Activated T-helper 1 cell treated with anti-CD3 and anti-CD28 coated beads, Interleukin-12 subunit alpha, Interleukin-12 subunit beta, Interleukin-2, Interleukin-4 antibody, amounts not matched to agents 30 ng/mL and 10 ng/mL and 1 ng/mL, durations not matched to agents 14 hours and 24 hours and 36 hours (primary cell): ENCODE results near the gene TMEM266. TPM values are rescaled to one million over a fixed set of nuclear protein-coding genes. Genes with fewer than 3 reads are reported as not detected.
"Not testable (repeated sequence)": the region's sequence is repeated elsewhere in the genome, so short reads cannot be mapped to it uniquely, and the experiment has no call there.

Experiments
- DNase-seq: peaks from one replicate; pipeline ENCODE4 v3.0.0; 2021; ENCODE audit warnings: low spot score
- H3K27ac Mint-ChIP-seq: one replicate; pipeline ENCODE4 v1.8.0; 2021; ENCODE audit warnings: mild to moderate bottlenecking, mixed read lengths
- H3K27me3 Mint-ChIP-seq: one replicate; pipeline ENCODE4 v1.8.0; 2022; ENCODE audit warnings: mild to moderate bottlenecking, moderate library complexity, mixed read lengths; ENCODE audit not compliant: insufficient read depth
- H3K36me3 Mint-ChIP-seq: one replicate; pipeline ENCODE4 v1.8.0; 2021; ENCODE audit warnings: low read depth, mixed read lengths
- H3K4me1 Mint-ChIP-seq: one replicate; pipeline ENCODE4 v1.8.0; 2021; ENCODE audit warnings: low read depth, mixed read lengths
- H3K4me3 Mint-ChIP-seq: one replicate; pipeline ENCODE4 v1.8.0; 2021; ENCODE audit warnings: mild to moderate bottlenecking, moderate library complexity, mixed read lengths
- H3K9me3 Mint-ChIP-seq: one replicate; pipeline ENCODE4 v1.8.0; 2021; ENCODE audit warnings: mixed read lengths
- intact Hi-C: fragments of 100-400 bp; cut with micrococcal nuclease; formaldehyde crosslinking; loops from one replicate; pipeline ENCODE4 v1.15.1; 2024
- total RNA-seq: library from RNA; stranded (reverse); gene quantifications from 2 replicates; pipeline ENCODE4 v1.2.3, GENCODE V29; 2022

TMEM266 gene
- 0.10 and 0.16 TPM in 2 replicates for total RNA-seq

- H3K4me1 Mint-ChIP-seq: peaks cover 28% of the 10 kb centered on the region
- intact Hi-C loops: loop anchor here (10.0 kb wide), 2 partner anchors 245 to 285 kb away; no protein-coding TSS in a partner anchor
- DNase-seq: no peak
- H3K27ac Mint-ChIP-seq: no peak within 1 kb of the TSS
- H3K9me3 Mint-ChIP-seq: no peaks in the 10 kb centered on the region
- H3K36me3 Mint-ChIP-seq: no peaks in the 10 kb centered on the region
- H3K27me3 Mint-ChIP-seq: peaks cover 65% of the 10 kb centered on the region
- peak within 1 kb of the TSS; percentile 76 for H3K4me3 Mint-ChIP-seq
These were observed at the start of gene TMEM266 for GRCh38 chr15:76059320-76060117. Gene TMEM266, plus strand, starts transcription at chr15:76059985. Its CDS starts 74,279 bp downstream, at chr15:76134264.

- Mint-ChIP-seq H3K27me3 (peaks cover 37% of the 10 kb centered on the region), H3K4me1 (peaks cover 5% of the 10 kb centered on the region), H3K36me3 (no peaks in the 10 kb centered on the region), H3K27ac (no peak overlapping the region), H3K4me3 (no peak overlapping the region), H3K9me3 (no peaks in the 10 kb centered on the region)
- intact Hi-C loops: no loop called here
- DNase-seq: no peak
These were observed 49.2 kb upstream of the TMEM266 start for GRCh38 chr15:76010613-76011012.

- no peaks in the 10 kb centered on the region for H3K36me3 Mint-ChIP-seq
- intact Hi-C loops: no loop called here
- H3K9me3 Mint-ChIP-seq: peaks cover 6% of the 10 kb centered on the region
- H3K4me1 Mint-ChIP-seq: peaks cover 5% of the 10 kb centered on the region
- no peak within 1 kb of the TSS for H3K27ac Mint-ChIP-seq
- no peak for DNase-seq
- H3K27me3 Mint-ChIP-seq: peaks cover 30% of the 10 kb centered on the region
- H3K4me3 Mint-ChIP-seq: no peak within 1 kb of the TSS
These were observed 47.9 kb upstream of the TMEM266 start, which contains the start of gene NRG4 for GRCh38 chr15:76011627-76012551. Gene NRG4, minus strand, starts transcription at chr15:76012424. Its CDS starts 1,194 bp downstream, at chr15:76011230.

GRCh38 chr15:76013470-76013869, 46.3 kb upstream of the TMEM266 start:
- H3K9me3 Mint-ChIP-seq, intact Hi-C loops, H3K4me3 Mint-ChIP-seq, H3K27ac Mint-ChIP-seq, DNase-seq, H3K36me3 Mint-ChIP-seq, H3K4me1 Mint-ChIP-seq: not testable (repeated sequence)
- H3K27me3 Mint-ChIP-seq: peaks cover 32% of the 10 kb centered on the region

- Mint-ChIP-seq H3K27ac (no peak overlapping the region), H3K27me3 (peaks cover 6% of the 10 kb centered on the region), H3K36me3 (no peaks in the 10 kb centered on the region), H3K4me1 (no peaks in the 10 kb centered on the region), H3K4me3 (no peak overlapping the region), H3K9me3 (peaks cover 18% of the 10 kb centered on the region)
- intact Hi-C loops: no loop called here
- DNase-seq: no peak
These were observed 35.6 kb upstream of the TMEM266 start for GRCh38 chr15:76024021-76024768.

- Mint-ChIP-seq H3K27ac (no peak overlapping the region), H3K27me3 (peaks cover 20% of the 10 kb centered on the region), H3K9me3 (no peaks in the 10 kb centered on the region), H3K4me1 (no peaks in the 10 kb centered on the region), H3K4me3 (no peak overlapping the region), H3K36me3 (no peaks in the 10 kb centered on the region)
- intact Hi-C loops: no loop called here
- no peak for DNase-seq
These were observed 27.7 kb upstream of the TMEM266 start for GRCh38 chr15:76032046-76032445.

- H3K27ac Mint-ChIP-seq: no peak overlapping the region
- DNase-seq: no peak
- H3K4me1 Mint-ChIP-seq: no peaks in the 10 kb centered on the region
- H3K36me3 Mint-ChIP-seq: no peaks in the 10 kb centered on the region
- intact Hi-C loops: no loop called here
- no peaks in the 10 kb centered on the region for H3K9me3 Mint-ChIP-seq
- H3K27me3 Mint-ChIP-seq: peaks cover 15% of the 10 kb centered on the region
- no peak overlapping the region for H3K4me3 Mint-ChIP-seq
These were observed 26.3 kb upstream of the TMEM266 start for GRCh38 chr15:76033438-76033837.

- intact Hi-C loops: no loop called here
- DNase-seq: no peak
- Mint-ChIP-seq H3K4me1 (no peaks in the 10 kb centered on the region), H3K4me3 (no peak overlapping the region), H3K27me3 (peaks cover 15% of the 10 kb centered on the region), H3K36me3 (no peaks in the 10 kb centered on the region), H3K9me3 (no peaks in the 10 kb centered on the region), H3K27ac (no peak overlapping the region)
These were observed 25.7 kb upstream of the TMEM266 start for GRCh38 chr15:76034111-76034510.

GRCh38 chr15:76035593-76035992, 24.2 kb upstream of the TMEM266 start:
- Mint-ChIP-seq H3K36me3 (no peaks in the 10 kb centered on the region), H3K4me3 (no peak overlapping the region), H3K27me3 (peaks cover 17% of the 10 kb centered on the region), H3K4me1 (no peaks in the 10 kb centered on the region), H3K9me3 (no peaks in the 10 kb centered on the region), H3K27ac (no peak overlapping the region)
- DNase-seq: no peak
- intact Hi-C loops: no loop called here

GRCh38 chr15:76038512-76038911, 21.3 kb upstream of the TMEM266 start:
- Mint-ChIP-seq H3K4me3 (no peak overlapping the region), H3K27ac (no peak overlapping the region), H3K27me3 (peaks cover 29% of the 10 kb centered on the region), H3K9me3 (peaks cover 5% of the 10 kb centered on the region), H3K4me1 (no peaks in the 10 kb centered on the region), H3K36me3 (no peaks in the 10 kb centered on the region)
- DNase-seq: no peak
- intact Hi-C loops: no loop called here

GRCh38 chr15:76054201-76054600, 5.6 kb upstream of the TMEM266 start:
- H3K9me3 Mint-ChIP-seq, intact Hi-C loops, H3K27ac Mint-ChIP-seq, H3K36me3 Mint-ChIP-seq, DNase-seq, H3K4me3 Mint-ChIP-seq: not testable (repeated sequence)
- Mint-ChIP-seq H3K4me1 (peaks cover 10% of the 10 kb centered on the region), H3K27me3 (peaks cover 29% of the 10 kb centered on the region)

GRCh38 chr15:76056931-76057330, 2.9 kb upstream of the TMEM266 start:
- Mint-ChIP-seq H3K9me3 (no peaks in the 10 kb centered on the region), H3K27ac (no peak overlapping the region), H3K36me3 (no peaks in the 10 kb centered on the region), H3K4me1 (peaks cover 22% of the 10 kb centered on the region), H3K27me3 (peaks cover 48% of the 10 kb centered on the region), H3K4me3 (no peak overlapping the region)
- intact Hi-C loops: loop anchor here (1.0 kb wide), 2 partner anchors 82 to 94 kb away; no protein-coding TSS in a partner anchor
- DNase-seq: no peak
